NCI-H82 treated with DMSO at 0.1 percent for 48 hours (cell line): ENCODE results near the gene EIF4G3.
"Not testable (repeated sequence)": the region's sequence is repeated elsewhere in the genome, so short reads cannot be mapped to it uniquely, and the experiment has no call there.

Source experiments
- DNase-seq: peaks from one replicate; lab custom pipeline; 2025; ENCODE audit not compliant: unreplicated experiment; lab: John Stamatoyannopoulos, UW

Gene EIF4G3

GRCh38 chr1:21153388-21153787 is 23.3 kb downstream of the EIF4G3 start:
- DNase-seq, result no peak

GRCh38 chr1:21152423-21153100 is 24.1 kb downstream of the EIF4G3 start:
- DNase-seq, result no peak

- no peak for DNase-seq
These were observed 26.8 kb downstream of the EIF4G3 start for GRCh38 chr1:21149855-21150432.

GRCh38 chr1:21149430-21149854 is 27.3 kb downstream of the EIF4G3 start:
- no peak for DNase-seq

GRCh38 chr1:21143752-21144151 is 32.9 kb downstream of the EIF4G3 start:
- DNase-seq, result no peak

- DNase-seq, result no peak
These were observed 33.6 kb downstream of the EIF4G3 start for GRCh38 chr1:21143138-21143537.

GRCh38 chr1:21141030-21141429 is 35.7 kb downstream of the EIF4G3 start:
- DNase-seq, result no peak

- DNase-seq, result no peak
These were observed 37.1 kb downstream of the EIF4G3 start for GRCh38 chr1:21139601-21140000.

GRCh38 chr1:21136344-21136743 is 40.4 kb downstream of the EIF4G3 start:
- not testable (repeated sequence) for DNase-seq

- no peak for DNase-seq
These were observed 45.5 kb downstream of the EIF4G3 start for GRCh38 chr1:21131200-21131599.

GRCh38 chr1:21129407-21129806 is 47.3 kb downstream of the EIF4G3 start:
- DNase-seq, result no peak

GRCh38 chr1:21126324-21126723 is 50.4 kb downstream of the EIF4G3 start:
- DNase-seq, result no peak

GRCh38 chr1:21124846-21125245 is 51.9 kb downstream of the EIF4G3 start:
- no peak for DNase-seq

GRCh38 chr1:21123287-21123948 is 53.3 kb downstream of the EIF4G3 start:
- no peak for DNase-seq

GRCh38 chr1:21121764-21122471 is 54.8 kb downstream of the EIF4G3 start:
- no peak for DNase-seq

GRCh38 chr1:21118167-21118566 is 58.5 kb downstream of the EIF4G3 start:
- no peak for DNase-seq

GRCh38 chr1:21117597-21118001 is 59.1 kb downstream of the EIF4G3 start:
- no peak for DNase-seq

- DNase-seq, result no peak
These were observed 59.5 kb downstream of the EIF4G3 start for GRCh38 chr1:21117159-21117558.

GRCh38 chr1:21115098-21115760 is 61.5 kb downstream of the EIF4G3 start:
- no peak for DNase-seq

- no peak for DNase-seq
These were observed 62.3 kb downstream of the EIF4G3 start for GRCh38 chr1:21114431-21114830.

- DNase-seq, result no peak
These were observed 66.5 kb downstream of the EIF4G3 start for GRCh38 chr1:21110163-21110562.
